ENCODE data around the gene ARHGEF25. TPM values are rescaled to one million over a fixed set of nuclear protein-coding genes. Genes with fewer than 3 reads are reported as not detected.

The ARHGEF25 gene
- total RNA-seq, 1 experiment from 2014 or later = 2.2 TPM

GRCh38 chr12:57575771-57576612, 35.2 kb upstream of the ARHGEF25 start:
- no peak for TF ChIP-seq CTCF (IDR thresholded peaks at IDR 0.05; ENCODE audit: unreplicated experiment)
- Mint-ChIP-seq H3K36me3 (ENCODE audit: insufficient read depth, unreplicated experiment) (no peaks in the 10 kb centered on the region), H3K9me3 (ENCODE audit: low read depth, unreplicated experiment) (no peaks in the 10 kb centered on the region), H3K27ac (ENCODE audit: unreplicated experiment) (no peak overlapping the region), H3K4me1 (ENCODE audit: low read depth, unreplicated experiment) (peaks cover 8% of the 10 kb centered on the region), H3K4me3 (ENCODE audit: low read depth, unreplicated experiment) (no peak overlapping the region), H3K27me3 (ENCODE audit: unreplicated experiment) (peaks cover 64% of the 10 kb centered on the region)
- CTCF ChIA-PET = interaction anchor here (1.3 kb wide), 1 partner anchor 9 kb away, joined by 5 read pairs; no protein-coding TSS in a partner anchor
- intact Hi-C loops (cut with micrococcal nuclease; ENCODE audit: unreplicated experiment) = no loop called here
- no TSS peak for BruUV-seq (replicated peaks)
- no peak for DNase-seq

GRCh38 chr12:57576613-57577160, 34.5 kb upstream of the ARHGEF25 start:
- no TSS peak for BruUV-seq (replicated peaks)

GRCh38 chr12:57577981-57578758, 33.1 kb upstream of the ARHGEF25 start:
- Mint-ChIP-seq H3K4me3 (ENCODE audit: low read depth, unreplicated experiment) (no peak overlapping the region), H3K27ac (ENCODE audit: unreplicated experiment) (no peak overlapping the region), H3K27me3 (ENCODE audit: unreplicated experiment) (peaks cover 48% of the 10 kb centered on the region), H3K9me3 (ENCODE audit: low read depth, unreplicated experiment) (no peaks in the 10 kb centered on the region), H3K36me3 (ENCODE audit: insufficient read depth, unreplicated experiment) (no peaks in the 10 kb centered on the region), H3K4me1 (ENCODE audit: low read depth, unreplicated experiment) (peaks cover 12% of the 10 kb centered on the region)
- intact Hi-C loops (cut with micrococcal nuclease; ENCODE audit: unreplicated experiment) = no loop called here
- no peak for DNase-seq
- no TSS peak for BruUV-seq (replicated peaks)
- CTCF ChIA-PET = no interaction called here
- no peak for TF ChIP-seq CTCF (IDR thresholded peaks at IDR 0.05; ENCODE audit: unreplicated experiment)

More at GRCh38 chr12:57576613-57577160, 34.5 kb upstream of the ARHGEF25 start:
- intact Hi-C loops (cut with micrococcal nuclease; ENCODE audit: unreplicated experiment) = no loop called here
- no peak for DNase-seq
- CTCF ChIA-PET = interaction anchor here (0.5 to 1.3 kb wide), 2 partner anchors 8 to 135 kb away, joined by 3 to 5 read pairs; no protein-coding TSS in a partner anchor
- Mint-ChIP-seq H3K27me3 (ENCODE audit: unreplicated experiment) (peaks cover 61% of the 10 kb centered on the region), H3K27ac (ENCODE audit: unreplicated experiment) (no peak overlapping the region), H3K4me3 (ENCODE audit: low read depth, unreplicated experiment) (no peak overlapping the region), H3K4me1 (ENCODE audit: low read depth, unreplicated experiment) (peaks cover 8% of the 10 kb centered on the region), H3K36me3 (ENCODE audit: insufficient read depth, unreplicated experiment) (no peaks in the 10 kb centered on the region), H3K9me3 (ENCODE audit: low read depth, unreplicated experiment) (no peaks in the 10 kb centered on the region)
- TF ChIP-seq CTCF (IDR thresholded peaks at IDR 0.05; ENCODE audit: unreplicated experiment) = no peak

- intact Hi-C loops (cut with micrococcal nuclease; ENCODE audit: unreplicated experiment) = no loop called here
- no peaks in the 10 kb centered on the region for H3K36me3 Mint-ChIP-seq (ENCODE audit: insufficient read depth, unreplicated experiment)
- CTCF ChIA-PET = interaction anchor here (0.6 kb wide), 1 partner anchor 33 kb away, joined by 3 read pairs; the partner anchor contains the start of gene DCTN2
- no peak overlapping the region for H3K4me3 Mint-ChIP-seq (ENCODE audit: low read depth, unreplicated experiment)
- H3K27ac Mint-ChIP-seq (ENCODE audit: unreplicated experiment) = no peak overlapping the region
- BruUV-seq (replicated peaks) = no TSS peak
- H3K4me1 Mint-ChIP-seq (ENCODE audit: low read depth, unreplicated experiment) = peaks cover 15% of the 10 kb centered on the region
- TF ChIP-seq CTCF (IDR thresholded peaks at IDR 0.05; ENCODE audit: unreplicated experiment) = no peak
- no peak for DNase-seq
- H3K9me3 Mint-ChIP-seq (ENCODE audit: low read depth, unreplicated experiment) = no peaks in the 10 kb centered on the region
- H3K27me3 Mint-ChIP-seq (ENCODE audit: unreplicated experiment) = peaks cover 48% of the 10 kb centered on the region
Measured at GRCh38 chr12:57579011-57579410, 32.2 kb upstream of the ARHGEF25 start.
